GM19023 (cell line): ENCODE results near the gene CBLC.
"Not testable (repeated sequence)": the region's sequence is repeated elsewhere in the genome, so short reads cannot be mapped to it uniquely, and the experiment has no call there.

Experiments
- ATAC-seq: cut with Tn5 transposase; IDR thresholded peaks from one replicate; pipeline ENCODE4 v1.9.1; 2021; ENCODE audit warnings: mild to moderate bottlenecking, moderate library complexity; ENCODE audit not compliant: unreplicated experiment

The CBLC gene

DNA sequence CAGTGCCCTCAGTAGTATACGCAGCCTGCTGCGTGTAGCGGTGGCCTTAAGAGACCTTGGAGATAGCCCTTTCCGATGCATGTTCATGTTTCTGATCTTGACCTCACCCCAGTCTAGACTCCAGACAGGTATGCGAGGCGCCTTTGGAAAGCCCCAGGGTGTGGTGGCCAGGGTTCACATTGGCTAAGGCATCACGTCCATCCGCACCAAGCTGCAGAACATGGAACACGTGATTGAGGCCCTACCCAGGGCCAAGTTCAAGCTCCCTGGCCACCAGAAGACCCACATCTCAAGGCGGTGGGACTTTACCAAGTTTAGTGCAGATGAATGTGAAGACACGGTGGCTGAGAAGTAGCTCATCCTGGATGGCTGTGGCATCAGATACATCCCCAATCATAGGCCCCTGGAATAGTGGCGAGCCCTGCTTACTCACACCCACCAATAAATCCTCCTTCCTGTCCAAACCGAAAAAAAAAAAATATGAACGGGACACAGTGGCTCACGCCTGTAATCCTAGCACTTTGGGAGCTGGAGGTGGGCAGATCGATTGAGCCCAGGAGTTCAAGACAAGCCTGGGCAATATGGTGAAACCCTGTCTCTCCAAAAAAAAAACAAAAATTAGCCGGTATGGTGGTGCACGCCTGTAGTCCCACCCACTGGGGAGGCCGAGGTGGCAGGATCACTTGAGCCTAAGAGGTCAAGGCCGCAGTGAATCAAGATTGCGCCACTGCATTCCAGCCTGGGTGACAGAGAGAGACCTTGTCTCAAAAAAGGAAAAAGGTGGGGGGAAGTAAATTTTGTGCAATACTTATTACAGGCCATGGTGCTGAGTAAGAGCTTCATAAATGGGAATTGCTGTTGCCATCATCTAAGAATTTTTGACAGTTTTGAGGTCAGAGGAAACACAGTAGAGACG lies 12.4 kb upstream of the CBLC start:
- ATAC-seq, result no peak

DNA sequence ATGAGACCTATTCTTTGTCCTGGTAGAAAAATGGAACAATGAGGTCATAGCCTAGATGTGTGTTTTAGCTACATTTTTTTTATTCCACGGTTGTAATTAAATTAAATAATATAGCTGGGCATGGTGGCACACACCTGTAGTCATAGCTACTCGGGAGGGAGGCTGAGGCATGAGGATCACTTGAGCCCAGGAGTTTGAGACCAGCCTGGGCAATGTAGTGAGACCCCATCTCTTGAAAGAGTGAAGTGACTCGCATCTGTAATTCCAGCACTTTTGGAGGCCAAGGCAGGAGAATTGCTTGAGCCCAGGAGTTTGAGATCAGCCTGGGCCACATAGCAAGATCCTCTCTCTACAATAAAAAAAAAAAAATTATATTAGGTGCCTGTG lies 11.7 kb upstream of the CBLC start:
- ATAC-seq, result no peak

DNA sequence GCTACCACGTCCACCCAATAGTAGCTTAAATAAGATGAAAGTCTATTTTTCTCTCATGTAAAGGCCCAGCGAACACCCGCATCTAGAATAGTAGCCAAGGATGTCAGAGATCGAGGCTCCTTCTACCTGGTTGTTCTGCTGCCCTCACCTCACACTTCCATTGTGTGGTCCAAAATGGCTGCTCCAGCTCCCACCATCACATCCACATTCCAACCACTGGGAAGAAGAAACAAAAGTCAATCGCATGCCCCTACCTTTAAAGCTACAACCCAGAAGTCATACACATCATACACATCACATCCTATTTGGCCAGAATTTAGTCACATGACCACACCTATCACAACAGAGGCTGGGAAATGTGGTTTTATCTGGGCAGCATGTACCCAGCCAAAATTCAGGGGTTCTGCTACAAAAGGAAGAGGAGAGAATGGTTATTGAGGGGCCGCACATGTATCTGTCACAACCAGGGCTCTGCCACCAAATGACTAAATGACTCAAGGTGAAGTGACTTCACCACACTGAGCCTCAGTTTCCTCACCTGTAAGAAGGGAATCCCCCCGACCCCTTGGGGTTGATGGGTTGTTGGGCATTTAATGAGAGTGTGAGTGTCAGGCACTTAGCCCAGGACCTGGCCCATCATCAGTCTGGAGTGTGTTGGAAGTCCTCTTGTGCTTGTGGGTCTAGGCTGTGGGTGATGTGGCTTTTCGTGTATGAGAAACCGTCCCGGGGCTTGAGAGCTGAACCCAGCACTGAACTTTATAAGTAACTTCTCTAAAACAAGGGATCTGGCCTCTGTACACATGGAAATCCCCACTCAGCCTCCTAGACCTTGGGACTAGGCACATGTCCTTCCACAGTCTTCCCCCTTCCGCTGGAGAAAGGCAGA lies 10.2 kb upstream of the CBLC start:
- no peak for ATAC-seq

DNA sequence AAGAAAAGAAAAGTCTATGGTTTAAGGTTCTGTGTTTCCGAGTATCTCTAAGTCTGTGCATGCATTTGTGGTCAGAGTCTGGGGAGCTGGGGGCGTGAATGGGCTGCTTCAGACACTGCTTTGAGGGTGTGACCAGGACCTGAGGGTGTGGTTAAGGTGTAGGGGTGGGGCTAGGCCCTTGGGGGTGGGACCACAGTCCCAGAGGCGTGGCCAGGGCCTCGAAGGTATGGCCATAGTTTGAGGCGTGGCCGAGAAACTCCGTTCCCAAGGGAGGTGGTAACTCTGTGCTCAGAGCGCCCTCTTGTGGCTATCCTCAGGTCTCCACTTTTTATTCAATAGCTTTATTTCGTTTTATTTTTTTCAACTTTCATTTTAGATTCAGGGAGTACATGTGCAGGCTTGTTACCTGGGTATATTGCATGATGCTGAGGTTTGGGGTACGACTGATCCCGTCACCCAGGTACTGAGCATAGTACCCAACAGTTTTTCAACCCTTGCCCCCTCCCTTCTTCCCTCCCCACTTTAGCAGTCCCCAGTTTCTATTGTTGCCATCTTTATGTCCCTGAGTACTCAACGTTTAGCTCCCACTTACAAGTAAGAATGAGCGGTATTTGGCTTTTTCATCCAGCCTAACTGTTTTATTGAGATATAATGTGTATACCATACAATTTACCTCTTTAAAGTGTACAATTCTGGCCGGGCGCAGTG lies 7.0 kb upstream of the CBLC start:
- ATAC-seq, result peak; percentile 90

DNA sequence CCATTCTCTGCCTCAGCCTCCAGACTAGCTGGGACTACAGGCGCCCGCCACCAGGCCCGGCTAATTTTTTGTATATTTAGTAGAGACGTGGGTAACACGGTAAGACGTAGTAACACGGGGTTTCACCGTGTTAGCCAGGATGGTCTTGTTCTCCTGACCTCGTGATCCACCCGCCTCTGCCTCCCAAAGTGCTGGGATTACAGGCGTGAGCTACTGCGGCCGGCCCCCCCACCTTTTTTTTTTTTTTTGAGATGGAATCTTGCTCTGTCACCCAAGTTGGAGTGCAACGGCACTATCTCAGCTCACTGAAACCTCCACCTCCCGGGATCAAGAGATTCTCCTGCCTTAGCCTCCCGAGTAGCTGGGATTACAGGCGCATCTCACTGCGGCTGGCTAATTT lies 5.5 kb upstream of the CBLC start:
- ATAC-seq, result not testable (repeated sequence)

DNA sequence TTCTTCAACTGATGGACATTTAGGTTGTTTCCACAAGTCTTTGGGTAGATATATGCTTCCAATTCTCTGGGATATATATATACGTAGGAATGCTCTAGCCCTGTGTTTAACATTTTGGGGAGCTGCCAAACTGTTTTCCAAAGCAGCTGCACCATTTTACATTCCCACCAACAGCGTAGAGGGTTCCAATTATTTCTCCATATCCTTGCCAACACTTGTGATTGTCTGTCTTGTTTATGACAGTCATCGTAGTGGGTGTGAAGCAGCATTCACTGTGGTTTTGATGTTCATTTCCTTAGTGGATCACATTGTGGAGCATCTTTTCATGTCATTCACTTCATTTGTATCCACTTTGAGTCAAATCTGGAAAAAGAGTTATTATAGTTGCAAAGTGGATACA lies 4.7 kb upstream of the CBLC start:
- no peak for ATAC-seq

DNA sequence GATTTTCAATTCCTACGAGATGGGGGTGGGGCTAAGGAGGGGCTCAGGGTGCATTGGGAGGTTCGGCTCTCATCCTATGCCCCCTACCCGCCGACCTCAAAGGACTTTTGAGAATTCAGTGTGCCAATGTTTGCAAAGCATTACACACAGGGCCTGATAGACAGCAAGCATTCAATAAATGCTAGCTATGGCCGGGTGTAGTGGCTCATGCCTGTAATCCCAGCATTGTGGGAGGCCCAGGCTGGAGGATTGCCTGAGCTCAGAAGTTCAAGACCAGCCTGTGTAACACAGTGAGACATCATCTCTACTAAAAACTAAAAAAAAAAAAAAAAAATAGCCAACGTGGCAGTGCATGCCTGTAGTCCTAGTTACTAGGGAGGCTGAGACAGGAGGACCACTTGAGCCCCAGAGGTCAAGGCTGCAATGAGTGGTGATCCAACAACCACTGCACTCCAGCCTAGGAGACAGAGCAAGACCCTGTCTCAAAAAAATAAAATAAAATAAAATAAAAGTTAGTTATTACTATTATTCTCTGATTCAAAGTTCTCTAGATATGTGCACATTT lies 1.9 kb upstream of the CBLC start:
- no peak for ATAC-seq

DNA sequence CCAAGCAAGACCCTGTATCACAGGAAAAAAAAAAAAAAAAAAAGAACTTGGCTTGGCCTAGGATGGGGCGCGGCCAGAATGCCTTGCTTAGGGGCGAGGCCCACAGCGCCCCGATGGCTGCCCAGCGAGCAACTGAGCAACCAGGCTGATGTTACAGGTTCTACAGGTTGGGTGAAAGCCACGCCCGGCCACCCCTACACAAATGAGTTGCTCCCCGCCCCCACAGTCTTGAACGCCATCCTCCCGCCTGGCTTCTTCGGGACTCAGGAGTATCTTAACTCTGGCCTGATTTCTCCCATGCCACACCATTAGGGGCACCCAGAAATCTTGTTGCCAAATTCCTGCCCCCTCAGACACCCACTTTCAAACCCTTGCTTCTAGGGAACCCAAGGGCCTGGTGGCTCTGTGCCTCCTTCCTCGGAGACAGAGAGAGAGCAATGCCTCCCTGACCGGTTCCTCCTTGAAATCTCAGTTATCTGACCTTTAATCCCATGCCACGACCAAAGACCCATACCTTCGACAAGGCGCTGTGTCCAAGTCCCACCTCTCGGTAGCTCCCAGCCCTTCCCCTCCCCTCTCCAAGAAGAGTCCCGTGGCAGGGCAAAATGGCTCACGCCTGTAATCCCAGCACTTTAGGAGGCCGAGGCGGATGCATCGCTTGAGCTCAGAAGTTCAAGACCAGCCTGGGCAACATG lies 1.1 kb upstream of the CBLC start:
- no peak for ATAC-seq

DNA sequence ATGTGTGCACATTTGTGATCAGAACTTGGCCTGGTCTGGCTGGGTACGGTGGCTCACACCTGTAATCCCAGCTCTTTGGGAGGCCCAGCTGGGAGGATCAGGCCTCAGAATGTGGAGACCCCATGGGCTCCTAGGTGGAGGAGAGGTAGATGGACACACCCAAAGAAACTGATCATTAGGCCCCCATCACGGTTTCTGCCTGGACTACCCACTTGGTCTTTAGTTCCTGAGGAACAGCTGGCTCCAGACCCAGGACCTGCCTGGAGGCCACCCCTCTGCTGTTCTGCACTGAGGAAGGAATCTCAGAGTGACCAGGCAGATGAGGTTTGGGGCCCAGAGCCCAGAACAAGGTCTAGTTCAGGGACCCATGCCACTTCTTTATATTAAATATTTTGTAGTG lies 1.5 kb downstream of the CBLC start:
- no peak for ATAC-seq

DNA sequence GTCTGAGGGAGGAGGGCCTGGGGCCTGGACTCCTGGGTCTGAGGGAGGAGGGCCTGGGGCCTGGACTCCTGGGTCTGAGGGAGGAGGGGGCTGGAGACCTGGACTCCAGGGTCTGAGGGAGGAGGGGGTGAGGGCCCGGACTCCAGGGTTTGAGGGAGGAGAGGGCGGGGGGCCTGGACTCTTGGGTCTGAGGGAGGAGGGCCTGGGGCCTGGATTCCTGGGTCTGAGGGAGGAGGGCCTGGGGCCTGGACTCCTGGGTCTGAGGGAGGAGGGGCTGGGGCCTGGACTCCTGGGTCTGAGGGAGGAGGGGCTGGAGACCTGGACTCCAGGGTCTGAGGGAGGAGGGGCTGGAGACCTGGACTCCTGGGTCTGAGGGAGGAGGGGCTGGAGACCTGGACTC lies 4.0 kb downstream of the CBLC start:
- not testable (repeated sequence) for ATAC-seq

DNA sequence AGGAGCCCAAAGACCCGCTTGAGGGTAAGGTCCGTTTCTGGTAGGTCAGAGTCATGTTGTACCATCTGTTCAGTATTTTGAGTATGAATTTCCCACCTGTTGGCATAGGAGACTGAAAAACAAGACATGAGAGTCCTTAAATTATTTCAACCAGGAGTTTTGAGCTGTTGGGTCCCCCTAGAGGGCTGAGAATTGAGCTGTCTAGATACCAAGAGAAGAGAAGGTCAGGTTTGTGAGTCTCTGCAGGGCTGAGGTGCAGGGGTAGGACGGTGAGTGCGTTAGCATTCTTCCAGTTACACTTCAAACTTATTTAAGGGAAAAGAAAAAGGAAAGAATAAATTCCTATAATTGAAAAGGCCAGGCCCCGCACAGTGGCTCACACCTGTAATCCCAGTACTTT lies 5.0 kb downstream of the CBLC start:
- ATAC-seq, result no peak

DNA sequence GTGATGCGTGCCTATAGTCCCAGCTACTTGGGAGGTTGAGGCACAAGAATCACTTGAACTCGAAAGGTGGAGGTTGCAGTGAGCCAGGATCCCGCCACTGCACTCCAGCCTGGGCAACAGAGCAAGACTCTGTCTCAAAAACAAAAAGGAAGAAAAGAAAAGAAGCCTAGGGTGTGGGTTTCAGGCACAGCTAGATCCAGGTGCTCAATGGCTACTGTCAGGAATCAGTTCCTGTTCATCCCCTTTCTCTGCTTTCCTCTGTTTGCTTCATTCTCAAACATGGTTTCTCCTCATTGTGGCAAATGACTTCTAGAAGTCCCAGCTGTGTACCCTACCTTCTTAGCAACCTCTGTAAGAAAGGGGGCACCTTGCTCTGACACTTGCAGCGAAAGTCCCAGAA lies 5.9 kb downstream of the CBLC start:
- ATAC-seq, result no peak

DNA sequence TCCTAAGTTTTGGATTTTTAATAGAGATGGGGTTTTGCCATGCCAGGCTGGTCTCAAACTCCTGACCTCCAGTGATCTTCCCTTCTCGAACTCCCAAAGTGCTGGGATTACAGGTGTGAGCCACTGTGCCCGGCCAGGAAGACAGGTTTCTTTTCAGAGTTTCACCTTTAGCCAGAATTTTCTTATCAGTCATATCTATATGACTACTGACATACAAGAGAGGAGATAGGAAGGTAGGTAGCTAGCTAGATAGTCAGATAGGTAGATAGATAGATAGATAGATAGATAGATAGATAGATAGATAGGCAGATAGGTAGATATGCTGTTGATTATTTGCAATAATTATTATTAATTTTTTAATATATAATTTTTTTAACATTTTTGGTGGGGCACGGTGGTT lies 7.6 kb downstream of the CBLC start:
- no peak for ATAC-seq

DNA sequence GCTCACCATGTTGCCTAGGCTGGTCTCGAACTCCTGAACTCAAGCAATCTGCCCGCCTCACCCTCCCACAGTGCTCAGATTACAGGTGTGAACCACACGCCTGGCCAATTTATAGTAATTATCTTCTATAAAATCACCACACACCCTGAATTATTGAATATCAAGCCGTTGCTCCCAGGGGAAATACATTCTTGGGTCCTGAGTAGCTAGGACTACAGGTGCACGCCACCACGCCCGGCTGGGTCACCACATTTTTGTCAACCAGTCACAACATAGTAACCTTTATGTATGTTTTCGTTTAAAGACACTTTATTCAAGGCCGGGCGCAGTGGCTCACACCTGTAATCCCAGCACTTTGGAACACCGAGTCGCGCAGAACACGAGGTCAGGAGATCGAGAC lies 8.3 kb downstream of the CBLC start:
- ATAC-seq, result no peak

DNA sequence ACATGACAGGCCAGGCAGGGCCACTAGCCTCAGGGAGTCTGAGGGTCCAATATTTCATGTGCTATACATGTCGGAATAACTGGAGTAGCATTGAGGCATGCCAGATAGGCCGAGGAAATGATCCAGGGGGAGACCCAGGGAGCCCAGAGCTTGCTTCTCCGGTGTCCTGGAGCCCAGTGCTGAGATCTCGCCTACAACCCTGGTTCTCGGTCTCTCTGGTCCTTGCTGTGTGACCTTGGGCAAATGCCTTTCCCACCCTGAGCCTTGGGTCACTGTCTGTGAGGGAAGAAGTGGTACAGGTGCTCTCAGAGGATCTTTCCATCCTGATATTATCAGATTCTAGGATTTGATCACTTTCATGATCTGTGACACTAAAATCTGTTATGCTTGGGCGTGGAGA lies 11.3 kb downstream of the CBLC start:
- no peak for ATAC-seq

DNA sequence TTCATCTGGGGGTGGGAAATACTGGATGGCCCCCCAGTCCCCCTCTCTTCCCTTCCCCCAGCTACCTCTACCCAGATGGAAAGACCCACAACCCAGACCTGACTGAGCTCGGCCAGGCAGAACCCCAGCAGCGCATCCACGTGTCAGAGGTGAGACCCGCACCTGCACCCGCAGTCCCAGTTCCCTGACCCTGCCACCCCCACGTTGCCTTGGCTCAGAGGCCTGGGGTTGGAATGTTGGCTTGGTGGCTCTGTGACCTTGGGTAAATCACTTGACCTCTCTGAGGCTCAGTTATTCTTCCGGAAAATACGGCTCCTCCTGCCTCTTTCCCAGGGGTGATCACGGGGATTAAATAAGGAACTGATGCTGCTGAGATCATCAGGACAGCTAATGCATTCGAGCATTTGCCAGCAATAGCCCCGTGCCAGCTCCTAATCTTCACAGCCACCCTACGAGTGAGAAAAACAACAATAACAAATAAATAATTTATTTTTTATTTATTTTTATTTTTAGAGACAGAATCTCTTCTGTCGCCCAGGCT lies 12.3 kb downstream of the CBLC start:
- no peak for ATAC-seq

DNA sequence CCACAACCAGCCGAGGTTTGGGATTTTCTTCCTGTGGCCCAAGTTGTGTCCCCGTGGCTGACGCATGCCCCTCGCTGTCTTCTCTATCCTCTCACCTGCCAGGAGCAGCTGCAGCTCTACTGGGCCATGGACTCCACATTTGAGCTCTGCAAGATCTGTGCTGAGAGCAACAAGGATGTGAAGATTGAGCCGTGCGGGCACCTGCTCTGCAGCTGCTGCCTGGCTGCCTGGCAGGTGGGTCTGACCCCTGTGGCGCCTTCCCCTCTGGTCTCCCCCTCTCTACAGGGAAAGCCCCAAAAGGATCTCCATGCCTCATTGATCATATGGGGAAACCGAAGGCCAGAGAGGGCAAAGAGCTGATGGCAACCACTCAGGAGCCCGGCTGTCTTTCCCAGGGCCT lies 14.6 kb downstream of the CBLC start:
- no peak for ATAC-seq

DNA sequence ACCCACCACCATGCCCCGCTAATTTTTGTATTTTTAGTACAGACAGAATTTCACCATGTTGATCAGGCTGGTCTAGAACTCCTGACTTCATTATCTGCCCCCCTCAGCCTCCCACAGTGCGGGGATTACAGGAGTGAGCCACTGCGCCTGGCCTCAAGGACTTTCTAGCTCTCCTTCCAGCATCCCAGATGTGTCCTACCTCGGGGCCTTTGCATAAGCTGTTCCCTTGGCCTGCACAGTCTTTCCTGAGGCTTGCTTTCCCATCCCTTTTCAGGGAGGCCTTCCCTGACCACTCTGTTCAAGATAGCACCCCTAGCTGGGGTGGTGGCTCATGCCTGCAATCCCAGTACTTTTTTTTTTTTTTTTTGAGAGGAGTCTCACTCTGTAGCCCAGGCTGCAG lies 16.9 kb downstream of the CBLC start:
- no peak for ATAC-seq

DNA sequence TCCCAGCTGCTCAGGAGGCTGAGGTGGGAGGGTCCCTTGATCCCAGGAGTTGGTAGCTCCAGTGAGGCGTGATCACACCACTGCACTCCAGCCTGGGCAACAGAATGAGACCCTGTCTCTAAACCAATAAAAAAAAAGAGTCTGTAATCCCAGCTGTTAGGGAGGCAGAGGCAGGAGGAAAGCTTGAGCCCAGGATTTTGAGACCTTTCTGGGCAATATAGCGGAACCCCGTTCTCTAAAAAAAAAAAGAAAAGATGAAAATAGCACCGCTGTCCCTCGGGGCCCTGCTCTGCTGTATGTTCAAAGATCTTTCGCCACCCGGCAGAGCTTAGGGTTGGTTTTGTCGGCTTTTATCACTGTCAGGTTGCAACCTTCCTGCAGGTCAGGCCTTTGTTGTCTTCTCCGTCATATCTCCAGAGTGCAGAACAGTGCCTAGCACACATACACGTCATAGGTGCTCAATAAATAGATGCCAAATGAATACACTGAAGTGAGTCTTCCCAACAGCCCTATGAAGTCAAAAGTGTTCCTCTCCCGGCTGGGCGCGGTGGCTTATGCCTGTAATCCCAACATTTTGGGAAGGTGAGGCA lies 17.8 kb downstream of the CBLC start:
- ATAC-seq, result no peak

DNA sequence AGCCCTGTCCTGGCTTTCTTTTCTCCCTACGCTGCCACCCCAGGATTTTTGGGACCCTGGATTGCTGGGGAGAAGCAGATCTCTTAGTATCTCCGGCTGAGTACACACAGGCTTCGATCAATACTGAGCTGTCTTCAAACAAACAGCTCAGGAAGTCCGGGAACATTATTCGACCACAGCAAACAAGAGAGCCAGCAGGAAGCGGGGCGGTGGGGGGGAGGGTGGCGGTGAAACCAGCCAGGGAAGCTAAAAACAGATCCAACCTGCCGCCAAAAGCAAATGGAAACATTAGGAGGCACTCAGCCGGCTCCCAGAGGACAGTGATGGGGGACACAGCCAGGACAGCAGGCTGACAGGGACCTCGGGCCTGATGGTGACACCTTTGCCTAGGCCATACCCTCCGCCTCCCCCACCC lies 19.0 kb downstream of the CBLC start:
- ATAC-seq, result no peak
